Embryonic facial prominence (tissue), 1 donor: ENCODE measurements around the gene TDRD9.
"Not testable (repeated sequence)": the region's sequence is repeated elsewhere in the genome, so short reads cannot be mapped to it uniquely, and the experiment has no call there.

Experiments used
- DNase-seq: peaks from one replicate; pipeline ENCODE4 v3.0.0-alpha.2; 2016; ENCODE audit errors: extremely low spot score

TDRD9 gene

GRCh38 chr14:103925316-103925715 is 2.9 kb upstream of the TDRD9 start:
- no peak for DNase-seq

GRCh38 chr14:103927566-103927965 is 690 bp upstream of the TDRD9 start:
- no peak for DNase-seq

- DNase-seq, result no peak
Measured at GRCh38 chr14:103930051-103930604, 1.9 kb downstream of the TDRD9 start.

GRCh38 chr14:103931422-103931821 is 3.2 kb downstream of the TDRD9 start:
- no peak for DNase-seq

- no peak for DNase-seq
Measured at GRCh38 chr14:103932791-103933490, 4.7 kb downstream of the TDRD9 start.

- DNase-seq, result no peak
Measured at GRCh38 chr14:103935102-103935501, 6.8 kb downstream of the TDRD9 start.

DNA sequence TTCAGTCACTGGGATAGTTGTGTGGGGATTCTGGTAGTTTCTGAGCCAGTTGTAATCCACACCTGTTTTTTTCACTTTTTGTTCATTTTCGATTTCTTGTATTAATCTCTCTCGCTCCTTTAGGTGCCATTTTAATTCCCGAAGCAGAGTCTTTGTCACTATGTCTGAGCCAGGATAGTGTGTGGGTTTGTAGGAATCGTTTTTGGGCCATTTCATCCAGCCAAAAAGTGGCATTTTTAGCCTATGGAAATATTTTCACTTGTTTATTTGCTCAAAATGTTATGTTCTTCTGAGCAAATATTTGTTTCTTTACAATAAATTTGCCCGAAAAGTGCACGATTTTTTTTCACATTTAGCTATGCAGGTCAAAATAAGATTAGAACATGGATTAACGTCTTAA is 13.2 kb downstream of the TDRD9 start:
- DNase-seq, result no peak

DNA sequence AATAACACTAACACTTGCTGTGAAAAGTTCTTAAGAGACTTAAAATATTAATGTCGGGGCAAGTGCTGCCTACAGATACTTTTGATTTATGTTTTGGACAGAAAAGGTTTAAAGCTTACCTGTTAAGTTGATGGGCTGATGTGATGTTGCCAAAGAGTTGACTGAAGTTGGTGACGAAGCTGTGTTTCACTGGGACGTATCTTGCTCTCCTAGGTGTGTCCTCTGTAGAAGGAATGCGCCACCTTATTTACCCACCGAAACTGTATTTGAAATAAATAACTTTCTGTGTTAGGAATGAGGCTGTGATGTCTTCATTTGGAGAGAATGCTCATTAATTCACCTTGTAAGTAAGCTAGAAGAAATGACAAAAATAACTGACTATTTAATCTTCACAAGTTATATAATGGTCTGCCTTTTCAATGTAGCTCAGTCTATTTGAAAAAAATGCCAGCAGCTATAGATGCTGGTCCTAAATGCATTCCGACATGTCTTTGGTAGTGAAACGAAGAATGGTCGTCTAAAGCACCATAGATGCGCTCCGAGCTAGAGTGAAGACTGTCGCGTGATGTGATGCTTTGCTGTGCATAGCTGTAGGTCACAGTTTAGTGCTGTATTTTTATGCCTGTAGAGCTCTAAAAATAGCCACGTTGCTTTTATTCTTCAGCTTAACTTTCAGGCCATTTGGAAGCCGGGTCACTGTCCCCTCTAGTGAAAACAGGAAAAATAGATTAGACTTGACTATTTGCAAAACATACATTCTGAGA is 13.9 kb downstream of the TDRD9 start, which contains the start of gene RD3L:
Gene RD3L (minus strand): TSS at position 557 of the 764 bp plus-strand sequence. CDS start 834 bp downstream, outside the sequence.
- DNase-seq, result no peak

- DNase-seq, result no peak
Measured at GRCh38 chr14:103943673-103944072, 15.4 kb downstream of the TDRD9 start.

DNA sequence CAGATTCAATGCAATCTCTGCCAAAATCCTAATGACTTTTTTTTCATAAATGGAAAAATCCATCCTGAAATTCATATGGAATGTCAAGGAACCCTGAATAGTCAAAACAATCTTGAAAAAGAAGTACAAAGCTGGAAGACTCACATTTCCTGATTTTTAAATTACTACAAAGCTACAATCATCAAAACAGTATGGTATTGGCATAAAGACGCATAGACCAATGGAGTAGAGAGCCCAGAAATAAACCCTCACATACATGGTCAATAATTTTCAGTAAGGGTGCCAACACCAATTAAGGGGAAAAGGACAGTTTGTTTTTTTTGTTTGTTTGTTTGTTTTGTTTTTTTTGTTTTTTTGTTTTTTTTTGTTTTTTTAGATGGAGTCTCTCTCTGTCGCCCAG is 18.7 kb downstream of the TDRD9 start:
- DNase-seq, result no peak

DNA sequence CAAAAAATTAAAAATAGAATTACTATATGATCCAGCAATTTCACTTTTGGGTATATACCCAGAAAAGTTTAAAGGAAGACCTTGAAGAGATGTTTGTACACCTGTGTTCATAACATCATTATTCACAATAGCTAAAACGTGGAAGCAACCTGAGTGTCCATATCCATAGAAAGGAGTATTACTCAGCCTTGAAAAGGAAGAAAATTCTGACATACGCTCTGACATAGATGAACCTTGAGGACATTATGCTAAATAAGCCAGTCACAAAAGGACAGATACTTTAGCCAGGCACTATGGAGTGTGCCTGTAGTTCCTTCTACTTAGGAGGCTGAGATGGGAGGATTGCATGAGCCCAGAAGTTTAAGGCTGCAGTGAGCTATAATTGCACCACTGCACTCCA is 20.2 kb downstream of the TDRD9 start:
- DNase-seq, result no peak

GRCh38 chr14:103949131-103949790 is 21.0 kb downstream of the TDRD9 start:
- no peak for DNase-seq

- DNase-seq, result no peak
Measured at GRCh38 chr14:103960457-103961055, 32.3 kb downstream of the TDRD9 start.

DNA sequence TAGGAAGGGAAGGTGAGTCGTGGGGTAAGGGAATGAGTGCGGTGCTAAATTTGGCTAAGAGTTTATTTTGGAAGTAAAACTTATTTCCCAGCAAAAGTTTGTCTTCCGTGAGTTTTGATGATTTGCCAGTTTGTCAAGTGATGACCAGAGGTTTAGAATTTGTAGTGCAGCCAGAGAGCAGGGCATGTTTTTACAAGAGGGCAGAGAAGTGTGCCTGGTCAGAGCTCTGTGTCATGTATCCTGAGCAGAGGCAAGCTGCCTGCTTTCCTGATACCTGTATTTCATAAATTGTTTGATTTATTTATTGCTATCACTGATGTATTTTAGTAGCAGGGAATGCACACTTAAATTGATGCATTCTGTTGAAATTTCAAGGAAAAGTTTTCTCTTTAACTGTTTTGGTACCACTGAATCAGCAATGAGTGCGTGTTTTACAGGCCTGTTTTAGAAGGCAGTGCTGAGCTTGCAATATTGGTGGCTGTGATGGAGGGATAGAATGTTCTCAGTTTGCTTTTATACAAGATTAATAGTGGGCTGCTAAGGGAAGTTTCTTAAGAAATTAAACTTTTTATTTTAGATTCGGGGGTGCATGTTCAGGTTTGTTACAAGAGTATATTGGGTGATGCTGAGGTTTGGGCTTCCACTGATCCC is 33.8 kb downstream of the TDRD9 start:
- DNase-seq, result no peak

DNA sequence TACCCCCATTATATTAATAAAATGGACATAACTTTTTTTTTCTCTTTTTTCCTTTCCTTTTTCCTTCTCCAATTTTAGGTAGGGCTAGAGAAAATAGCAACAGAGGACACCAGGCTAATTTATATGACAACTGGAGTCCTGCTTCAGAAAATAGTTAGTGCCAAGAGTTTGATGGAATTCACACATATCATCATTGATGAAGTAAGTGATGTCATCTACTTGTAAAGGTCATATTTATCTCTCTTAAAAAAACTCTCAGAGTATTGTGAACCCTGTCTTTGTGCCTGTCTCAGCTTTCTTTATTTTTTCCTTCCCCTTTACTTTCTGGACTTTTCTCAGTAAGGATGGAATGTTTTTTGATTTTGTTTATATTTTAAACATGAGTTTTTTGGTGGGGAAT is 38.4 kb downstream of the TDRD9 start:
- no peak for DNase-seq

DNA sequence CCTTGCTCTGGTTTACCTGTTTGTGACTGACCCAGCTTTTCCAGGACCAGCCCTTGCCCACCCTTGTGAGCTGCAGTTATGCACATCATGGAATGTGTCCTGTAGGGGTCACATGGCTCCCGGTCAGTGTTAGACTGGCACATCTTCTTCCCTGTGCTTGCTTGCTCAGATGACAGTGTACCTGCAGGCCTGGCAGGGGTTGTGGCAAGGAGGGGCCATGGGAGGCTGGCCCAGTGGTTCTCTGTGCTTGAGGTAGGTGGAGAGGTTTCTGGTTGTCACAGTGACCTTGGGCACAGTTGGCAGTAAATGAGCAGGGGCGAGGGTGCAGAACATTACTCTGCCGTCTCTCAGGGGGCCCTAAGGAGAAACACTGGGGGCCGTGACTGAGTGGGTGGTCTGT is 41.7 kb downstream of the TDRD9 start:
- no peak for DNase-seq

DNA sequence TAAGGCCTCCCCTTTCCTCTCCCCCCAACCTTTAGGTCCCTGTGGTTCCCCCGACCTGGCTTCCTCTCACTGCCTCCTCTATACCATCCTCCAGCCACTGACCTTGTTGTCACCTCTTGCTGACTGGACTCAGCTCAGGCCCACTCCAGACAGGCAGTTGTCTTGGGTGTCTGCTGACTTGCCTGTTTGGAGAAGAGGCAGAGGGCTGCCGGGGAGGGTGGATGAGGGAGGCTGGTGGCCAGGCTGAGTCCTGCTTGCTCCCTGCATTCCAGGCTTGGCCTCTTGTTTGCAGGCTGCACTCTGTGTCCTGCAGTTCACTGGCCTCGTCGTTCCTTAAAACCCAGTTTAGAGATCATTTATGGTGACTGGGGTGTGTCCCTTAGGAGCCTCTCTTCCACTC is 45.1 kb downstream of the TDRD9 start:
- DNase-seq, result no peak

DNA sequence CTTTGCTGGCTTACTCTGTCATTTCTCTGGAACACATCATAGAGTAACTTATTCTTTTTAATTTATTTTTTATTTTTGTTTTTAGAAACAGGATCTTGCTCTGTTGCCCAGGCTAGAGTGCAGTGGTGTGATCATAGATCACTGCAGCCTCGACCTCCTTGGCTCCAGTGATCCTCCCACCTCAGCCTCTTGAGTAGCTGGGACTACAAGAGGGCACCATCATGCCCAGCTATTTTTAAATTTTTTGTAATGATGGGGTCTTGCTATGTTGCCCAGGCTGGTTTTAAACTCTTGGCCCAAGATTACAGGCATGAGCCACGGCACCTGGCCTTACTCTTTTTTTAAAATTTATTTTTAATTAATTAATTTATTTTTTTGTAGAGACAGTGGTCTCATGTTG is 46.3 kb downstream of the TDRD9 start:
- DNase-seq, result no peak

DNA sequence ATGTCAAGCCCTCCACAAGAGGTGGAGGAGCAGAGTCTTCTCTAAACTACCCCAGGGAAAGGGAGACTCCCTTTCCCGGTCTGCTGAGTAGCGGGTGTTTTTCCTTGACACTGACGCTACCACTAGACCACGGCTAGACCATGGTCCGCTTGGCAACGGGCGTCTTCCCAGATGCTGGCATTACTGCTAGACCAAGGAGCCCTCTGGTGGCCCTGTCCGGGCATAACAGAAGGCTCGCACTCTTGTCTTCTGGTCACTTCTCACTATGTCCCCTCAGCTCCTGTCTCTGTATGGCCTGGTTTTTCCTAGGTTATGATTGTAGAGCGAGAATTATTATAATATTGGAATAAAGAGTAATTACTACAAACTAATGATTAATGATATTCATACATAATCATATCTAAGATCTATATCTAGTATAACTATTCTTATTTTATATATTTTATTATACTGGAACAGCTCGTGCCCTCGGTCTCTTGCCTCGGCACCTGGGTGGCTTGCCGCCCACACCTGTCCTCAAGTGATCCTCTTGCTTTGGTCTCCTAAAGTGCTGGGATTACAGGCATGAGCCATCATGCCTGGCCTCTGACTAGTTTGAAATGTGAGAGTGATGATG is 52.5 kb downstream of the TDRD9 start:
- DNase-seq, result not testable (repeated sequence)

DNA sequence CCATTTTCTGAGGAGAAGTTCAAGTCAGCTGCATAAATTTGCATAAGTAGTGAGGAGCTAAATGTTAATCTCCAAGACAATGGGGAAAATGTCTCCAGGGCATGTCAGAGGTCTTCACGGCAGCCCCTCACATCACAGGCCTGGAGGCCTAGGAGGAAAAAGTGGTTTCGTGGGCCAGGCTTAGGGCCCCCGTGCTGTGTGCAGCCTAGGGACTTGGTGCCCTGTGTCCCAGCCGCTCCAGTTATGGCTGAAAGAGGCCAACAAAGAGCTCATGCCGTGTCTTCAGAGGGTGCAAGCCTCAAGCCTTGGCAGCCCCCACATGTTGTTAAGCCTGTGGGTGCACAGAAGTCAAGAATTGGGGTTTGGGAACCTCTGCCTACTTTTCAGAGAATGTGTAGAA is 55.9 kb downstream of the TDRD9 start:
- no peak for DNase-seq

- no peak for DNase-seq
Measured at GRCh38 chr14:103989034-103989433, 60.8 kb downstream of the TDRD9 start.
